ENCODE measurements around the gene BBS4.

The BBS4 gene

DNA sequence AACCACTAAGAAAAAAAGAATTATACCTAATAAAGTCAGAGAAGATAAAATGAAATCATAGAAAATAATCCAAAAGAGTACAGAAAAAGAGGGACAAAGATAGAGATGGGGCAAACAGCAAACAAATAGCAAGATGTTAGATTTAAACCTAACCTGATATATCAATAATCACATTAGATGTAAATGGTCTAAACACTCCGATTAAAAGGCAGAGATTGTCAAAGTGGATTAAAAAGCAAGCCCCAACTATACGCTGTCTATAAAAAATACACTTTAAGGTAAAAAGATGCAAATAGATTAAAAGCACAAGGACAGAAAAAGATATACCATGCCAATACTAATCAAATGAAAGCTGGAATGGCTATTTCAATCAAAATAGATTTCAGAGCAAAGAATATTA lies 80.8 kb downstream of the BBS4 start:
- no peak for DNase-seq (ENCODE audit: low read depth)
- no peak overlapping the region for H3K4me3 ChIP-seq (ENCODE audit: low read depth, low read length)
- in situ Hi-C loops (cut with HindIII; ENCODE audit: low sequenced_read_pairs) = no loop called here
- TF ChIP-seq, protein P1, sequence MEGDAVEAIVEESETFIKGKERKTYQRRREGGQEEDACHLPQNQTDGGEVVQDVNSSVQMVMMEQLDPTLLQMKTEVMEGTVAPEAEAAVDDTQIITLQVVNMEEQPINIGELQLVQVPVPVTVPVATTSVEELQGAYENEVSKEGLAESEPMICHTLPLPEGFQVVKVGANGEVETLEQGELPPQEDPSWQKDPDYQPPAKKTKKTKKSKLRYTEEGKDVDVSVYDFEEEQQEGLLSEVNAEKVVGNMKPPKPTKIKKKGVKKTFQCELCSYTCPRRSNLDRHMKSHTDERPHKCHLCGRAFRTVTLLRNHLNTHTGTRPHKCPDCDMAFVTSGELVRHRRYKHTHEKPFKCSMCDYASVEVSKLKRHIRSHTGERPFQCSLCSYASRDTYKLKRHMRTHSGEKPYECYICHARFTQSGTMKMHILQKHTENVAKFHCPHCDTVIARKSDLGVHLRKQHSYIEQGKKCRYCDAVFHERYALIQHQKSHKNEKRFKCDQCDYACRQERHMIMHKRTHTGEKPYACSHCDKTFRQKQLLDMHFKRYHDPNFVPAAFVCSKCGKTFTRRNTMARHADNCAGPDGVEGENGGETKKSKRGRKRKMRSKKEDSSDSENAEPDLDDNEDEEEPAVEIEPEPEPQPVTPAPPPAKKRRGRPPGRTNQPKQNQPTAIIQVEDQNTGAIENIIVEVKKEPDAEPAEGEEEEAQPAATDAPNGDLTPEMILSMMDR (IDR thresholded peaks at IDR 0.05; ENCODE audit: low read depth, low read length, missing control alignments) = no peak

DNA sequence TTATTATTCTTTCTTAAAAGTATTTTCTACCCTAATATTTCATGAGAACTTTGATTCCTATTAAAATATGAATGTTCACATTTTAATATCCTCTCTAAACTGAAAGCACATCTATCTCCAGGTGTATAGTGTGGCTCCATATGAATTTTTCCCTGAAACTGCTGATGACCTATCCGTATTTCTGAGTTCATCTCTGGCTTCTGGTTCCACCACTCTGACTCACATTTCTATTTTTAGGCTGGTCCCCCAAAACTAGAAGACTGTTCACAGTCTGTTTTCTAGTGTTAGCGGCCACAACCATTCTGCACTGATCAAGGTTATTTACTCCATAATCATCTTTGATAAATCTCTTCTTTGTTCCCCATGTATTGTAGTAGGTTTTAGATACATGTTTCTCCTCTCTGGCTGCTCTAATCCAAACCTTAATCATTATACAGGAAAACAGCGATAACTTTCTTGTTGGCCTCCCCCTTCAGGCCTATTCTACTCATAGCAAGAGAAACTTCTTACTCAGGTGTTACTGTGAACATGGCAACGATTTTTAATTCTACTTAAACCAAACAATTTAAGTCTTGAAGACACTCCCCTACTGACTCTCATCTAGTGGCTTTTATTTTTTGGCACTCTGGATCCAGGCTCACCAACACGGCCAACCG lies 84.8 kb downstream of the BBS4 start:
- TF ChIP-seq, protein P1 (IDR thresholded peaks at IDR 0.05; ENCODE audit: low read depth, low read length, missing control alignments) = peak; percentile 39
- DNase-seq (ENCODE audit: low read depth) = no peak
- H3K4me3 ChIP-seq (ENCODE audit: low read depth, low read length) = no peak overlapping the region
- in situ Hi-C loops (cut with HindIII; ENCODE audit: low sequenced_read_pairs) = no loop called here

GRCh38 chr15:72771329-72771725 lies 85.3 kb downstream of the BBS4 start:
- no peak for DNase-seq (ENCODE audit: low read depth)
- H3K4me3 ChIP-seq (ENCODE audit: low read depth, low read length) = no peak overlapping the region
- TF ChIP-seq, protein P1 (IDR thresholded peaks at IDR 0.05; ENCODE audit: low read depth, low read length, missing control alignments) = no peak
- in situ Hi-C loops (cut with HindIII; ENCODE audit: low sequenced_read_pairs) = no loop called here

GRCh38 chr15:72774696-72775383 lies 88.8 kb downstream of the BBS4 start:
- TF ChIP-seq, protein P1 (IDR thresholded peaks at IDR 0.05; ENCODE audit: low read depth, low read length, missing control alignments) = no peak
- no peak for DNase-seq (ENCODE audit: low read depth)
- in situ Hi-C loops (cut with HindIII; ENCODE audit: low sequenced_read_pairs) = no loop called here
- H3K4me3 ChIP-seq (ENCODE audit: low read depth, low read length) = no peak overlapping the region

GRCh38 chr15:72778796-72779195 lies 92.8 kb downstream of the BBS4 start:
- no peak for DNase-seq (ENCODE audit: low read depth)
- no peak overlapping the region for H3K4me3 ChIP-seq (ENCODE audit: low read depth, low read length)
- TF ChIP-seq, protein P1 (IDR thresholded peaks at IDR 0.05; ENCODE audit: low read depth, low read length, missing control alignments) = no peak
- in situ Hi-C loops (cut with HindIII; ENCODE audit: low sequenced_read_pairs) = no loop called here

- H3K4me3 ChIP-seq (ENCODE audit: low read depth, low read length) = no peak overlapping the region
- in situ Hi-C loops (cut with HindIII; ENCODE audit: low sequenced_read_pairs) = no loop called here
- DNase-seq (ENCODE audit: low read depth) = no peak
- TF ChIP-seq, protein P1 (IDR thresholded peaks at IDR 0.05; ENCODE audit: low read depth, low read length, missing control alignments) = no peak
Measured at GRCh38 chr15:72781631-72782030, 95.6 kb downstream of the BBS4 start.
